Left lung (tissue), 10 donors: ENCODE measurements around the gene NMUR2. TPM values are rescaled to one million over a fixed set of nuclear protein-coding genes. Genes with fewer than 3 reads are reported as not detected.

Experiments used
- ATAC-seq: fragments of 200-7000 bp; cut with Tn5 transposase; one replicate; pipeline ENCODE4 v1.9.1; 2020; ENCODE audit warnings: moderate library complexity
- DNase-seq, 4 donors: peaks; one replicate each; pipeline ENCODE4 v3.0.0-alpha.2; 2013 to 2020
- H3K27ac ChIP-seq, 2 donors: fragments of 200-600 bp; sonication (generic) in 1 of 2; one replicate each; pipeline versions ENCODE4 v1.5.0 to v1.8.0; 2020 to 2021
- H3K27me3 ChIP-seq, 2 donors: fragments of 200-600 bp; sonication (generic) in 1 of 2; one replicate each; pipeline versions ENCODE4 v1.5.0 to v1.8.0; 2020 to 2021
- H3K36me3 ChIP-seq, 2 donors: fragments of 200-600 bp; sonication (generic) in 1 of 2; one replicate each; pipeline versions ENCODE4 v1.5.0 to v1.8.0; 2020 to 2021
- H3K4me1 ChIP-seq, 2 donors: fragments of 200-600 bp; one replicate each; pipeline ENCODE4 v1.8.0; 2021
- H3K4me3 ChIP-seq, 2 donors: fragments of 200-600 bp; sonication (generic) in 1 of 2; one replicate each; pipeline versions ENCODE4 v1.5.0 to v1.8.0; 2020 to 2021; ENCODE audit warnings: mild to moderate bottlenecking in 1 of 2
- H3K9me3 ChIP-seq, 2 donors: fragments of 200-600 bp; sonication (generic) in 1 of 2; one replicate each; pipeline versions ENCODE4 v1.5.0 to v1.8.0; 2020 to 2021
- intact Hi-C, 2 donors: fragments of 100-400 bp; cut with DNase I; formaldehyde crosslinking; loops; one replicate each; pipeline versions ENCODE4 v1.11.2 to v1.14.2; 2022
- polyA plus RNA-seq, 6 donors: library from polyadenylated mRNA; unstranded; fragments of 120-200 nt; gene quantifications; one replicate each; pipeline ENCODE4 v1.2.1, GENCODE V29; 2013; ENCODE audit not compliant: insufficient read length in 6 of 6
- total RNA-seq, 2 donors: library from RNA; stranded (reverse); fragmentation: NEBNext Ultra II Directional; extraction: Animal tissue kit (Norgen Biotek cat#: 25700); gene quantifications; one replicate each; pipeline ENCODE4 v1.2.1, GENCODE V29; 2021
- TF ChIP-seq, protein P1 (sequence below), 2 donors: fragments of 200-600 bp; sonication (generic) in 1 of 2; IDR thresholded peaks; one replicate each; pipeline versions ENCODE4 v1.5.0 to v1.8.0; 2021; ENCODE audit warnings: antibody characterized with exemption in 2 of 2
- donor health status: DM: no; HTN: yes; CAD: no.
- donor health status: DM: no; HTN: no; CAD: no.

The NMUR2 gene
- total and polyA plus RNA-seq, 8 donors: 0.25 to 1.3 (median 0.62) TPM

DNA sequence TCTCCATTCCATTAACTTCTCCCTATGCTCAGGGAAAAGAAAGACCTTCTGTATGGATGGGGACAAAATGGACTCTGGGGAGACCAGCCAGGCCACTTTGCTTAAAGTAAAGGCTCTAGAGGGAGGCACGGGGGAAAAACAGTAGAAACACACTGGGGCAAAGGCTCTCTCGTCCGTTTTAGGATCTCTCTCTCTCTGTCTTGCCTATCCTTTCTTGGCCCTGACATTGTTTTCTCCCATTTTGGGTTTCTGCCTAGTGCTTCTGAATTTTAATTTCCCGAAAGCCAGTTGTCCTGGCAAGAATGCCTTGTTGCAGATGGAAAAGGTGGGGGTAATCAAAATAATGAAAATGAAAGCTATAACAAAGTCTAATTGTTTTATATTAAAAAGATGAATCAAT lies 28.2 kb downstream of the NMUR2 start:
- H3K36me3 ChIP-seq: no peaks in the 10 kb centered on the region
- TF ChIP-seq, protein P1, sequence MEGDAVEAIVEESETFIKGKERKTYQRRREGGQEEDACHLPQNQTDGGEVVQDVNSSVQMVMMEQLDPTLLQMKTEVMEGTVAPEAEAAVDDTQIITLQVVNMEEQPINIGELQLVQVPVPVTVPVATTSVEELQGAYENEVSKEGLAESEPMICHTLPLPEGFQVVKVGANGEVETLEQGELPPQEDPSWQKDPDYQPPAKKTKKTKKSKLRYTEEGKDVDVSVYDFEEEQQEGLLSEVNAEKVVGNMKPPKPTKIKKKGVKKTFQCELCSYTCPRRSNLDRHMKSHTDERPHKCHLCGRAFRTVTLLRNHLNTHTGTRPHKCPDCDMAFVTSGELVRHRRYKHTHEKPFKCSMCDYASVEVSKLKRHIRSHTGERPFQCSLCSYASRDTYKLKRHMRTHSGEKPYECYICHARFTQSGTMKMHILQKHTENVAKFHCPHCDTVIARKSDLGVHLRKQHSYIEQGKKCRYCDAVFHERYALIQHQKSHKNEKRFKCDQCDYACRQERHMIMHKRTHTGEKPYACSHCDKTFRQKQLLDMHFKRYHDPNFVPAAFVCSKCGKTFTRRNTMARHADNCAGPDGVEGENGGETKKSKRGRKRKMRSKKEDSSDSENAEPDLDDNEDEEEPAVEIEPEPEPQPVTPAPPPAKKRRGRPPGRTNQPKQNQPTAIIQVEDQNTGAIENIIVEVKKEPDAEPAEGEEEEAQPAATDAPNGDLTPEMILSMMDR (IDR thresholded peaks at IDR 0.05): no peak
- H3K4me1 ChIP-seq: no peaks in the 10 kb centered on the region
- H3K4me3 ChIP-seq: no peak overlapping the region
- ATAC-seq (no peak), DNase-seq (no peak)
- no peaks in the 10 kb centered on the region for H3K27me3 ChIP-seq
- H3K27ac ChIP-seq: no peak overlapping the region
- H3K9me3 ChIP-seq: no peaks in the 10 kb centered on the region
- intact Hi-C loops: no loop called here

- Histone ChIP-seq H3K4me3 (no peak overlapping the region), H3K27ac (no peak overlapping the region), H3K27me3 (no peaks in the 10 kb centered on the region), H3K9me3 (no peaks in the 10 kb centered on the region), H3K36me3 (no peaks in the 10 kb centered on the region), H3K4me1 (no peaks in the 10 kb centered on the region)
- TF ChIP-seq, protein P1 (IDR thresholded peaks at IDR 0.05): no peak
- DNase-seq: no peak
- ATAC-seq: no peak
- intact Hi-C loops: no loop called here
Observed at GRCh38 chr5:152374711-152375275, 30.3 kb downstream of the NMUR2 start.

DNA sequence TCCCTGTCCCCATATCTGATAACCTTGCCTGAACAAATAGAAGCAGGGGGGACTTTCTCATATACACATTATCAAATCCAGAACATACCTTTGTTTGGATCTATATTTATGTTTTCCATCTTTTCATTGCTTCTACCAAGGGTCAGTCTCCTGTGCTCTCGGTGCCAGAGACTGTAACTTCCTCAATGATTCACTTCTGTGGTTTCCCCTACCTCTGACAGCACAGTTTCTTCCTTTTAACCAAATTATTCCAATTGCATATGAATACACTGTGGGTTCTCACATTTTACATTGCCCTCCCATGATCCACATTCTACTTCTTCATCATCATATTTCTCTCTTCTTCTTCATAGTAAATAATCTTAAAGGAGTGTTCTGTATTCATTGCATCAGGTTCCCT lies 32.2 kb downstream of the NMUR2 start:
- Histone ChIP-seq H3K27me3 (no peaks in the 10 kb centered on the region), H3K27ac (no peak overlapping the region), H3K4me3 (no peak overlapping the region), H3K9me3 (no peaks in the 10 kb centered on the region), H3K4me1 (no peaks in the 10 kb centered on the region), H3K36me3 (no peaks in the 10 kb centered on the region)
- DNase-seq (no peak), ATAC-seq (no peak)
- intact Hi-C loops: no loop called here
- TF ChIP-seq, protein P1 (IDR thresholded peaks at IDR 0.05): no peak

GRCh38 chr5:152369298-152369697 lies 35.8 kb downstream of the NMUR2 start:
- Histone ChIP-seq H3K4me1 (no peaks in the 10 kb centered on the region), H3K4me3 (no peak overlapping the region), H3K27ac (no peak overlapping the region), H3K27me3 (no peaks in the 10 kb centered on the region), H3K9me3 (no peaks in the 10 kb centered on the region), H3K36me3 (no peaks in the 10 kb centered on the region)
- no peak for DNase-seq
- intact Hi-C loops: no loop called here
- ATAC-seq: no peak
- TF ChIP-seq, protein P1 (IDR thresholded peaks at IDR 0.05): no peak

DNA sequence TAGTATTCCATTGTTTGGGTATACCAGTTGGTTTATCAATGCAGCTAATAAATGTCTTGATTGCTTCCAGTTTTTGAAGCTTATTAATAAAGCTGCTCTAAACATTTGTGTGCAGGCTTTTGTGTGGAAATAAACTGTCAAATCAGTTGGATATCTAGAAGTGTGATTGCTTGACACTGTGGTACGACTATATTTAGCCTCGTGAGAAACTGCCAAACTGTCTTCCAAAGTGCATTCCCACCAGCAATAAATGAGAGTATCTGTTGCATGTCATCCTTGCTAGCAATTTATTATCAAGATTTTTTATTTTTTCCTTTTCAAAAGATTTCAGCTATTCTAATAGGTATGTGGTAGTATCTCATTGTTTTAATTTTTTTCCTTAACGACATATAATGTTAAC lies 37.5 kb downstream of the NMUR2 start:
- DNase-seq (no peak), ATAC-seq (no peak)
- intact Hi-C loops: no loop called here
- H3K4me1 ChIP-seq: no peaks in the 10 kb centered on the region
- no peaks in the 10 kb centered on the region for H3K27me3 ChIP-seq
- no peaks in the 10 kb centered on the region for H3K9me3 ChIP-seq
- H3K4me3 ChIP-seq: no peak overlapping the region
- H3K36me3 ChIP-seq: no peaks in the 10 kb centered on the region
- H3K27ac ChIP-seq: no peak overlapping the region
- TF ChIP-seq, protein P1 (IDR thresholded peaks at IDR 0.05): no peak
